DND-41 (cell line): ENCODE data around the gene WNT9A.

ENCODE experiments used
- ATAC-seq: fragments of 200-7000 bp; cut with Tn5 transposase; 3 replicates; pipeline ENCODE4 v1.9.1; 2021; ENCODE audit warnings: low read depth; ENCODE audit not compliant: insufficient read depth
- DNase-seq: peaks from one replicate; pipeline ENCODE4 v3.0.0-alpha.2; 2020
- H2AFZ ChIP-seq: 2 replicates; pipeline ENCODE4 v1.6.0; 2012; ENCODE audit warnings: low read depth, low read length
- H3K27ac ChIP-seq: 2 replicates; pipeline ENCODE4 v1.5.1; 2012; ENCODE audit warnings: low read length, inconsistent platforms
- H3K27me3 ChIP-seq: fragments of 200-600 bp; sonication (generic); 2 replicates; pipeline ENCODE4 v1.6.0; 2012; ENCODE audit warnings: low read length, mild to moderate bottlenecking, inconsistent platforms; ENCODE audit not compliant: insufficient read depth, poor library complexity
- H3K36me3 ChIP-seq: 2 replicates; pipeline ENCODE4 v1.5.1; 2012; ENCODE audit warnings: low read length, inconsistent platforms; ENCODE audit not compliant: insufficient read depth
- H3K4me1 ChIP-seq: 2 replicates; pipeline ENCODE4 v1.5.1; 2012; ENCODE audit warnings: mild to moderate bottlenecking, low read length; ENCODE audit not compliant: insufficient read depth
- H3K4me2 ChIP-seq: 2 replicates; pipeline ENCODE4 v1.6.0; 2012; ENCODE audit warnings: mild to moderate bottlenecking, moderate library complexity, low read length, inconsistent platforms; ENCODE audit not compliant: insufficient read depth
- H3K4me3 ChIP-seq, 2 experiments: fragments of 200-600 bp in 1 of 2; shearing (Covaris generic) in 1 of 2; 2 replicates each; pipeline ENCODE4 v1.5.1; 2012 to 2016; ENCODE audit warnings: inconsistent platforms in 2 of 2, low read length in 2 of 2, mild to moderate bottlenecking in 2 of 2, low read depth in 1 of 2, moderate library complexity in 1 of 2
- H3K79me2 ChIP-seq: 2 replicates; pipeline ENCODE4 v1.6.0; 2012; ENCODE audit warnings: low read length, inconsistent platforms; ENCODE audit not compliant: insufficient read depth
- H3K9ac ChIP-seq: 2 replicates; pipeline ENCODE4 v1.6.0; 2012; ENCODE audit warnings: low read depth, mild to moderate bottlenecking, inconsistent platforms, low read length, moderate library complexity
- H3K9me3 ChIP-seq: 2 replicates; pipeline ENCODE4 v1.5.1; 2012; ENCODE audit warnings: low read length, moderate library complexity, mild to moderate bottlenecking, inconsistent platforms; ENCODE audit not compliant: insufficient read depth, severe bottlenecking
- H4K20me1 ChIP-seq: 2 replicates; pipeline ENCODE4 v1.6.0; 2012; ENCODE audit warnings: low read length; ENCODE audit not compliant: insufficient read depth
- EZH2 ChIP-seq: IDR thresholded peaks from 3 replicates; pipeline ENCODE4 v1.6.1; 2012; ENCODE audit warnings: borderline replicate concordance, low read depth, mild to moderate bottlenecking, moderate library complexity, low read length, inconsistent platforms; ENCODE audit not compliant: severe bottlenecking
- TF ChIP-seq, protein P1 (sequence below): IDR thresholded peaks from 2 replicates; pipeline ENCODE4 v1.5.1; 2012; ENCODE audit warnings: borderline replicate concordance, low read length, moderate library complexity, mild to moderate bottlenecking; ENCODE audit not compliant: poor library complexity, severe bottlenecking; ENCODE audit errors: extremely low read depth

The WNT9A gene

DNA sequence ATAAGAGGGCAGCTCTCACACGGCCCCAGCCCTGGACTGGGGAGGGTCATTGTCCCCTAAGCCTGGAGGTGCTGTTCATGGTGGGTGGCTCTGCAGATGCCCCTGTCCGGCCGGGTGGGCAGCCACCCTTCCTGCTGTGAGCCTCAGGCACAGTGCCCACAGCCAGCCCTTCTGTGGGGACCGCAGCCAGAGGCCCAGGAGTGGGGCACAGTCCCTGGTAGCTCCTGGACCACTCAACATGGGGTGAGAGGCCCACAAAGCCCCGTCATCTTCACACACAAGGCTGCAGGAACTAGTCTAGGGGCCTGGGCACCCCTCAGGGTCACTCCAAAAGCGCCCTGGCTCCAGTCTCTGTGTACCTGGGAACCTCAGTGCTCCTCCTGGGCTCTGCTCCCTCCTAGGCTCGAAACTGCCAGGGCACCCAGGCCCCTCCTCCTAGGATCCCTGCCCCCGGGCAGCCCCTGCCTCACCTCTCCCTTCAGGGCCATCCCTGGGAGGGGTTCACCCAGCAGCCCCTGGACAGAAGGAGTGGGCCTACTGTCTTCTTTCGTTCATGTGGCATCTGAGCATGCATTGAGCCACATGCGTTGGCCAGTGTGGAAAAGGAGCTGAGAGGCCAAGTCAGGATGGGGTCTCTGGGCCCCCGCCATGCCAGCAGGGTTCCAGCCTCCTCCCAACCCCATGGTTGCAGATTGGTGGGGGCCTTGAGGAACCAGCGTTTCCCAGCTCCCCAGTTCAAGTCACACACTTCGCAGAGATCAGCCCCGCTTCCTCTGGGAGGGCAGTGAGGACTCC, 43.0 kb downstream of the WNT9A start:
- no peak overlapping the region for H3K4me3 ChIP-seq
- no peak overlapping the region for H2AFZ ChIP-seq
- DNase-seq = no peak
- ATAC-seq = no peak
- H3K27ac ChIP-seq = no peak overlapping the region
- H3K4me1 ChIP-seq = no peaks in the 10 kb centered on the region
- no peaks in the 10 kb centered on the region for H3K36me3 ChIP-seq
- no peak overlapping the region for H3K9ac ChIP-seq
- TF ChIP-seq, protein P1, sequence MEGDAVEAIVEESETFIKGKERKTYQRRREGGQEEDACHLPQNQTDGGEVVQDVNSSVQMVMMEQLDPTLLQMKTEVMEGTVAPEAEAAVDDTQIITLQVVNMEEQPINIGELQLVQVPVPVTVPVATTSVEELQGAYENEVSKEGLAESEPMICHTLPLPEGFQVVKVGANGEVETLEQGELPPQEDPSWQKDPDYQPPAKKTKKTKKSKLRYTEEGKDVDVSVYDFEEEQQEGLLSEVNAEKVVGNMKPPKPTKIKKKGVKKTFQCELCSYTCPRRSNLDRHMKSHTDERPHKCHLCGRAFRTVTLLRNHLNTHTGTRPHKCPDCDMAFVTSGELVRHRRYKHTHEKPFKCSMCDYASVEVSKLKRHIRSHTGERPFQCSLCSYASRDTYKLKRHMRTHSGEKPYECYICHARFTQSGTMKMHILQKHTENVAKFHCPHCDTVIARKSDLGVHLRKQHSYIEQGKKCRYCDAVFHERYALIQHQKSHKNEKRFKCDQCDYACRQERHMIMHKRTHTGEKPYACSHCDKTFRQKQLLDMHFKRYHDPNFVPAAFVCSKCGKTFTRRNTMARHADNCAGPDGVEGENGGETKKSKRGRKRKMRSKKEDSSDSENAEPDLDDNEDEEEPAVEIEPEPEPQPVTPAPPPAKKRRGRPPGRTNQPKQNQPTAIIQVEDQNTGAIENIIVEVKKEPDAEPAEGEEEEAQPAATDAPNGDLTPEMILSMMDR = no peak
- TF ChIP-seq EZH2 = no peak
- H3K27me3 ChIP-seq = peaks cover under 1% of the 10 kb centered on the region
- no peak overlapping the region for H3K4me2 ChIP-seq
- no peaks in the 10 kb centered on the region for H4K20me1 ChIP-seq
- no peaks in the 10 kb centered on the region for H3K9me3 ChIP-seq
- H3K79me2 ChIP-seq = no peaks in the 10 kb centered on the region

GRCh38 chr1:227903614-227904501, 43.9 kb downstream of the WNT9A start:
- Histone ChIP-seq H4K20me1 (no peaks in the 10 kb centered on the region), H3K4me1 (no peaks in the 10 kb centered on the region), H3K9me3 (no peaks in the 10 kb centered on the region), H3K36me3 (no peaks in the 10 kb centered on the region), H3K9ac (no peak overlapping the region), H2AFZ (no peak overlapping the region), H3K79me2 (no peaks in the 10 kb centered on the region), H3K4me2 (no peak overlapping the region), H3K4me3 (no peak overlapping the region), H3K27me3 (no peaks in the 10 kb centered on the region), H3K27ac (no peak overlapping the region)
- ATAC-seq = no peak
- no peak for DNase-seq
- no peak for TF ChIP-seq EZH2
- TF ChIP-seq, protein P1 = no peak

DNA sequence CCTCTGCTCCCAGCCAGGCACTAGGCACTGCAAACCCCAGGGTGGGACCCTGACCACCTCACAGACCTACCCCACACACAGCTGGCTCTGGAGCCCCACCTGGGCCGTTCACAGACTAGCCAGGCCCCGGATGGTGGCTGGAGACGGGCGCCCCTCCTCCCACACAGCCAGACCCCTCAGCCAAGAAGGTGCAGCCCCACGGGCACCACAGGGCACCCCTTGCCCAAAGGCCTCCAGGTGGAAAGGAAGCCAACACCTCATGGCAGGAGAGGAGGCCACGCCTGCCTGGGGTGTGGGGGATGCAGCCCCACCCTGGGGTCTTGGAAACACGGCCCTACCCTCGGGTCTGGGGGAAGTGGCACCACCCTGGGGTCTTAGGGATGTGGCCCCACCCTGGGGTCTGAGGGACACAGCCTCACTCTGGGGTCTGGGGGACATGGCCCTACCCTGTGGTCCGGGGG, 44.6 kb downstream of the WNT9A start:
- no peak overlapping the region for H3K27ac ChIP-seq
- H3K4me1 ChIP-seq = no peaks in the 10 kb centered on the region
- H3K36me3 ChIP-seq = no peaks in the 10 kb centered on the region
- H3K27me3 ChIP-seq = no peaks in the 10 kb centered on the region
- TF ChIP-seq, protein P1 = no peak
- TF ChIP-seq EZH2 = no peak
- ATAC-seq = no peak
- H3K9ac ChIP-seq = no peak overlapping the region
- no peaks in the 10 kb centered on the region for H3K79me2 ChIP-seq
- H3K4me2 ChIP-seq = no peak overlapping the region
- H3K4me3 ChIP-seq = no peak overlapping the region
- H4K20me1 ChIP-seq = no peaks in the 10 kb centered on the region
- no peaks in the 10 kb centered on the region for H3K9me3 ChIP-seq
- H2AFZ ChIP-seq = no peak overlapping the region
- no peak for DNase-seq
